HG02943 (cell line): ENCODE data around the gene PON3.

ENCODE experiments used
- ATAC-seq: cut with Tn5 transposase; IDR thresholded peaks from one replicate; pipeline ENCODE4 v1.9.1; 2021; ENCODE audit warnings: mild to moderate bottlenecking, low read depth, moderate library complexity; ENCODE audit not compliant: unreplicated experiment

PON3 gene

DNA sequence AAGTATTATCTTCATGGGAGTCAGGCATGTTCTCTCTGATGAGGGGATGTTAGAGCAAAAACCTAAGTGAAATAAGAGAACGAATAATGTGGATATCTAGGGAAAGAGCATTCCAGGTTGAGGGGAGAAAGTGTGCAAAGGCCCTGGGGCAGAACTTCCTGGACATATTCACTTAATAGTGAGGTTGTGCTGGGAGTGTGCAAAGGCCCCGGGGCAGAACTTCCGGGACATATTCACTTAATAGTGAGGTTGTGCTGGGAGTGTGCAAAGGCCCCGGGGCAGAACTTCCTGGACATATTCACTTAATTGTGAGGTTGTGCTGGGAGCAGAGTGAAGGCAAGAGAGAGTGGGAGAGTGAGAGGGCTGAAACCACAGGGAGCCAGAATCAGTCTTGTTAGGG is 83.6 kb downstream of the PON3 start:
- ATAC-seq: no peak

DNA sequence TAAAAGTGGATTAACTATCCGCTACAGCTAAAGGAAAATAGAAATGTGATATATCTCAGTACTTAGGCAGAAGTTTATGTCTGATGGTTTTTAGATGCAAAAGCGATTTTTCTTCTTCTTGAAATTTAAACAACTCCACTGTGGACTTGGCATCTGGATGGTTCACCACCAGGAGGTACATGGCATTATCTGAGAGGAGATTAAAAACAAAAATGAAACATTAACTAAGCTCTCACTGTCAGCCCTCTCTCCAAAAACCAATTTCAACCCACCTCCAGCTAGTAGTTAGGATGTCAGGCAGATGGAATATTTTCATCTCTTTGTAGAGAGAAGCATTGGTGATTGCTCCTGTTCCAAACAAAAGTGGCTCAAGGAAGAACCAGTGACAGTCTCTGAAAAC is 84.8 kb downstream of the PON3 start:
- no peak for ATAC-seq

DNA sequence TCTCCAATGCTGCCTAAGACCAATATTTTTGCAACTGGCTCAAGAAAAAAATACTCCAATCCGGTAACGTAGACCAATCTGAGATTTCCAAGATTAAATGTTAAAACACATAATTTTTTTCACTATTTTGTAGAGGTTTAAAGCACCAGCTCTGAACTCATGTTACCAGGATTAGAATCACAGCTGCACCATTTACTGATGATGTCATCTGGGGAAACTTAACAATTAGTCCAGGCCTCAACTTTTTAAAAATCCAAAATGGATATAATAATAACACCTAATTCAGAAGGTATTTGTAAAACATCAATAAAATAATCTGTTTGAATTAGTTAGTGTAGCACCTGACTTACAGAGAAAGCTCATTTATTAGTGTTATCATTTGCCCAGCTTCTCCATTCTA is 86.2 kb downstream of the PON3 start:
- no peak for ATAC-seq
